Measurements from ENCODE around the gene NUFIP2.

NUFIP2 gene

GRCh38 chr17:29246628-29247027 is 47.3 kb downstream of the NUFIP2 start, which contains the start of gene CRYBA1:
TSS of gene CRYBA1 (plus strand) at chr17:29246859. CDS start at chr17:29246864, 5 bp downstream.
- H3K4me3 ChIP-seq (ENCODE audit: low read depth, low read length) = no peak within 1 kb of the TSS
- no peak for TF ChIP-seq CTCF (IDR thresholded peaks at IDR 0.05; ENCODE audit: borderline replicate concordance, insufficient read depth, low read depth, low read length)

GRCh38 chr17:29245401-29245800 is 48.5 kb downstream of the NUFIP2 start:
- no peak for TF ChIP-seq CTCF (IDR thresholded peaks at IDR 0.05; ENCODE audit: borderline replicate concordance, insufficient read depth, low read depth, low read length)
- H3K4me3 ChIP-seq (ENCODE audit: low read depth, low read length) = no peak overlapping the region

- no peak overlapping the region for H3K4me3 ChIP-seq (ENCODE audit: low read depth, low read length)
- TF ChIP-seq CTCF (IDR thresholded peaks at IDR 0.05; ENCODE audit: borderline replicate concordance, insufficient read depth, low read depth, low read length) = peak; percentile 55
These were observed 50.2 kb downstream of the NUFIP2 start for GRCh38 chr17:29243792-29244191.

- H3K4me3 ChIP-seq (ENCODE audit: low read depth, low read length) = no peak overlapping the region
- TF ChIP-seq CTCF (IDR thresholded peaks at IDR 0.05; ENCODE audit: borderline replicate concordance, insufficient read depth, low read depth, low read length) = no peak
These were observed 51.2 kb downstream of the NUFIP2 start for GRCh38 chr17:29242790-29243189.

- no peak overlapping the region for H3K4me3 ChIP-seq (ENCODE audit: low read depth, low read length)
- TF ChIP-seq CTCF (IDR thresholded peaks at IDR 0.05; ENCODE audit: borderline replicate concordance, insufficient read depth, low read depth, low read length) = no peak
These were observed 51.9 kb downstream of the NUFIP2 start for GRCh38 chr17:29242051-29242450.

- TF ChIP-seq CTCF (IDR thresholded peaks at IDR 0.05; ENCODE audit: borderline replicate concordance, insufficient read depth, low read depth, low read length) = 0 out of 2 replicates have a peak, but pooled peaks have one; percentile 5
- H3K4me3 ChIP-seq (ENCODE audit: low read depth, low read length) = no peak overlapping the region
These were observed 52.7 kb downstream of the NUFIP2 start for GRCh38 chr17:29240968-29241963.

- H3K4me3 ChIP-seq (ENCODE audit: low read depth, low read length) = no peak overlapping the region
- TF ChIP-seq CTCF (IDR thresholded peaks at IDR 0.05; ENCODE audit: borderline replicate concordance, insufficient read depth, low read depth, low read length) = no peak
These were observed 53.5 kb downstream of the NUFIP2 start for GRCh38 chr17:29240477-29240876.
